HepG2 (cell line): ENCODE measurements around the gene SPRED3. TPM values are rescaled to one million over a fixed set of nuclear protein-coding genes. Genes with fewer than 3 reads are reported as not detected.

Experiments used
- ATAC-seq: fragments of 200-7000 bp; cut with Tn5 transposase; 3 replicates; pipeline ENCODE4 v1.9.1; 2020; ENCODE audit warnings: mild to moderate bottlenecking, moderate library complexity
- BruUV-seq: library from RNA; stranded (reverse); fragments of 400-500 nt; replicated peaks from 2 replicates; lab custom pipeline; 2021; lab: Mats Ljungman, UMichigan
- CTCF ChIA-PET: fragments of 300-600 bp; formaldehyde crosslinking; extraction: SDS; loops from one replicate; lab custom pipeline; 2021; ENCODE audit warnings: low total read pairs, inconsistent platforms, low intra/inter-chr PET ratio; lab: Yijun Ruan, JAX
- POLR2A ChIA-PET: fragments of 350-600 bp; sonication (Branson Sonifier 250); formaldehyde crosslinking; loops from one replicate; lab custom pipeline; 2020; ENCODE audit warnings: antibody characterized with exemption, inconsistent platforms; lab: Yijun Ruan, JAX
- DNase-seq: peaks from one replicate; pipeline ENCODE4 v3.0.0-alpha.2; 2015; ENCODE audit warnings: low spot score
- FAIRE-seq: peaks from 3 replicates; lab custom pipeline; 2011; peaks lifted over from hg19 to GRCh38; lab: Jason Lieb, UNC
- H2AFZ ChIP-seq: one replicate; pipeline ENCODE4 v1.6.1; 2011; ENCODE audit warnings: low read length, inconsistent platforms
- H3K27ac ChIP-seq: fragments of 300-600 bp; 3 replicates; pipeline ENCODE4 v1.8.0; 2011; ENCODE audit warnings: mixed run types, mild to moderate bottlenecking, mixed read lengths, low read length, inconsistent platforms; ENCODE audit not compliant: insufficient read depth; ENCODE audit errors: extremely low read length
- H3K27me3 ChIP-seq, 2 experiments: fragments of 200-600 bp in 1 of 2; 2 replicates in 1 of 2; 3 replicates in 1 of 2; pipeline versions ENCODE4 v1.6.0 to v1.8.0; 2011; ENCODE audit warnings: low read length in 2 of 2, mild to moderate bottlenecking in 2 of 2, moderate library complexity in 2 of 2, inconsistent platforms in 1 of 2; ENCODE audit not compliant: insufficient read depth in 2 of 2, control insufficient read depth in 1 of 2
- H3K36me3 ChIP-seq, 2 experiments: fragments of 200-600 bp in 1 of 2; replicated peaks in 1 of 2; 2 replicates in 1 of 2; 3 replicates in 1 of 2; pipeline versions ENCODE4 v1.5.1 to v1.8.0; 2011; ENCODE audit warnings: low read length in 2 of 2, inconsistent platforms in 1 of 2; ENCODE audit not compliant: insufficient read depth in 2 of 2, control insufficient read depth in 1 of 2
- H3K4me1 ChIP-seq: 2 replicates; pipeline ENCODE4 v1.5.1; 2012; ENCODE audit warnings: low read length, inconsistent platforms; ENCODE audit not compliant: insufficient read depth
- H3K4me2 ChIP-seq: 2 replicates; pipeline ENCODE4 v1.6.0; 2011; ENCODE audit warnings: low read depth, low read length, inconsistent platforms
- H3K4me3 ChIP-seq, 3 experiments: fragments of 200-600 bp in 1 of 3; sonication (generic), shearing (Covaris generic) in 1 of 3; replicated peaks in 1 of 3; 2 replicates each; pipeline ENCODE4 v1.5.1; 2011 to 2016; ENCODE audit warnings: low read length in 3 of 3, inconsistent platforms in 2 of 3, low read depth in 2 of 3, mild to moderate bottlenecking in 2 of 3, control low read depth in 1 of 3, mixed read lengths in 1 of 3; ENCODE audit not compliant: insufficient read depth in 1 of 3
- H3K79me2 ChIP-seq: one replicate; pipeline ENCODE4 v1.6.1; 2011; ENCODE audit warnings: low read length, inconsistent platforms; ENCODE audit not compliant: insufficient read depth
- H3K9ac ChIP-seq: 2 replicates; pipeline ENCODE4 v1.6.0; 2011; ENCODE audit warnings: mild to moderate bottlenecking, low read depth, low read length, inconsistent platforms; ENCODE audit not compliant: insufficient read depth
- H3K9me3 ChIP-seq: 2 replicates; pipeline ENCODE4 v1.5.1; 2012; ENCODE audit warnings: mild to moderate bottlenecking, low read length
- H4K20me1 ChIP-seq: 2 replicates; pipeline ENCODE4 v1.6.0; 2011; ENCODE audit warnings: inconsistent platforms, mild to moderate bottlenecking, low read length, moderate library complexity; ENCODE audit not compliant: insufficient read depth
- ATF3 ChIP-seq: sonication (generic); formaldehyde crosslinking; IDR thresholded peaks from 2 replicates; pipeline ENCODE4 v1.4.0; 2020; ENCODE audit warnings: missing genetic modification reagents
- DR1 ChIP-seq: sonication (generic); formaldehyde crosslinking; IDR thresholded peaks from 2 replicates; pipeline ENCODE4 v1.8.0; 2021; ENCODE audit warnings: mild to moderate bottlenecking, missing genetic modification reagents, inconsistent platforms
- HIC2 ChIP-seq: sonication (generic); formaldehyde crosslinking; IDR thresholded peaks from 2 replicates; pipeline ENCODE4 v1.9.0; 2022; ENCODE audit warnings: low read depth, missing genetic modification reagents
- NR3C1 ChIP-seq: sonication (generic); formaldehyde crosslinking; IDR thresholded peaks from 2 replicates; pipeline ENCODE4 v1.4.0; 2020; ENCODE audit warnings: missing genetic modification reagents
- SETDB1 ChIP-seq: sonication (generic); formaldehyde crosslinking; IDR thresholded peaks from 2 replicates; pipeline ENCODE4 v1.5.1; 2020; ENCODE audit warnings: missing genetic modification reagents, mild to moderate bottlenecking, borderline replicate concordance
- SRY ChIP-seq: sonication (generic); formaldehyde crosslinking; IDR thresholded peaks from 2 replicates; pipeline ENCODE4 v1.8.0; 2022; ENCODE audit warnings: mild to moderate bottlenecking, missing genetic modification reagents
- TBP ChIP-seq: sonication (generic); formaldehyde crosslinking; IDR thresholded peaks from 2 replicates; pipeline ENCODE4 v1.5.0; 2020; ENCODE audit warnings: missing genetic modification reagents
- ZBTB26 ChIP-seq: IDR thresholded peaks from 2 replicates; pipeline ENCODE4 v1.6.1; 2016; ENCODE audit warnings: missing compliant biosample characterization, missing genetic modification reagents, borderline replicate concordance
- ZBTB34 ChIP-seq: sonication (generic); formaldehyde crosslinking; IDR thresholded peaks from 2 replicates; pipeline ENCODE4 v1.8.0; 2022; ENCODE audit warnings: mild to moderate bottlenecking, missing genetic modification reagents
- ZC3H13 ChIP-seq: sonication (generic); formaldehyde crosslinking; IDR thresholded peaks from 2 replicates; pipeline ENCODE4 v1.8.1; 2023; ENCODE audit warnings: mild to moderate bottlenecking, missing genetic modification reagents, moderate library complexity
- ZFP36 ChIP-seq: fragments of 150-350 bp; IDR thresholded peaks from 2 replicates; pipeline ENCODE4 v1.6.1; 2018; ENCODE audit warnings: borderline replicate concordance, low read length, low read depth; ENCODE audit not compliant: partially characterized antibody
- ZMAT3 ChIP-seq: sonication (generic); formaldehyde crosslinking; conservative IDR thresholded peaks from 2 replicates; pipeline ENCODE4 v1.7.0; 2021; ENCODE audit warnings: missing genetic modification reagents
- ZNF33A ChIP-seq: sonication (generic); formaldehyde crosslinking; IDR thresholded peaks from 2 replicates; pipeline ENCODE4 v1.5.1; 2020; ENCODE audit warnings: missing genetic modification reagents, mild to moderate bottlenecking, moderate library complexity, borderline replicate concordance
- ZNF639 ChIP-seq: conservative IDR thresholded peaks from 2 replicates; pipeline ENCODE4 v1.6.1; 2018; ENCODE audit warnings: missing genetic modification reagents
- ZNF800 ChIP-seq: sonication (generic); formaldehyde crosslinking; IDR thresholded peaks from 2 replicates; pipeline ENCODE4 v1.4.0; 2020; ENCODE audit warnings: missing genetic modification reagents
- WGBS: methylation state at CpG from one replicate; pipeline ENCODE4 v1.1.6; 2017; ENCODE audit warnings: low lambda C conversion rate; 5-methylcytosine and 5-hydroxymethylcytosine counted together
- in situ Hi-C: cut with HindIII; loops from 2 replicates; pipeline ENCODE4 v1.10.0; 2017; ENCODE audit warnings: low pct_unique_long_range_greater_than_20kb; ENCODE audit not compliant: extremely low pct_ligation_motif_present
- intact Hi-C: fragments of 100-400 bp; cut with micrococcal nuclease; formaldehyde crosslinking; loops from one replicate; pipeline ENCODE4 v1.10.0; 2022; ENCODE audit not compliant: unreplicated experiment
- polyA plus RNA-seq, 8 experiments: library from polyadenylated mRNA; depleted of rRNA in 3 of 8; stranded (reverse) in 7 of 8; unstranded in 1 of 8; fragments of >200 nt; fragmentation: Illumina TruSeq in 4 of 8; extraction: Trizol in 4 of 8; gene quantifications; 2 replicates each; pipeline versions ENCODE4 v1.2.1 to v1.2.3, GENCODE V29; 2011 to 2016; ENCODE audit warnings: low read depth in 4 of 8, missing spikeins in 1 of 8, mixed read lengths in 1 of 8; ENCODE audit not compliant: insufficient read depth in 1 of 8
- total RNA-seq, 5 experiments: library from RNA; depleted of rRNA; stranded (reverse); fragments of >200 nt; fragmentation: Illumina TruSeq; extraction: Trizol; gene quantifications; 2 replicates each; pipeline ENCODE4 v1.2.3, GENCODE V29; 2016; ENCODE audit warnings: low read depth in 1 of 5

The SPRED3 gene
- total and polyA plus RNA-seq, 2 of the 13 experiments (the other 11 are each of a cell fraction or from before 2014, with no cell fraction given): 0.15 to 0.17 TPM

GRCh38 chr19:38399081-38399480 is 10.6 kb downstream of the SPRED3 start (continued):
- TF ChIP-seq HIC2 (CRISPR knock-in tag) (no peak), SRY (CRISPR knock-in tag) (no peak), ZBTB34 (no peak), ZBTB26 (CRISPR knock-in tag) (no peak), ZFP36 (no peak)

- ChIA-PET CTCF (no interaction called here), POLR2A (no interaction called here)
- 0% methylated on average over 1 of the region's 1 CpG for WGBS
- FAIRE-seq (no peak), DNase-seq (no peak), ATAC-seq (no peak)
- Histone ChIP-seq H3K27me3 (peaks cover 6 to 38% of the 10 kb centered on the region in 2 experiments; a peak in 4 of 5 replicates), H3K79me2 (no peaks in the 10 kb centered on the region), H3K9ac (no peak overlapping the region), H3K4me2 (no peak overlapping the region), H4K20me1 (no peaks in the 10 kb centered on the region), H3K9me3 (no peaks in the 10 kb centered on the region), H3K4me3 (no peak overlapping the region), H3K36me3 (no peaks in the 10 kb centered on the region), H3K4me1 (0 out of 2 replicates have a peak, but pooled peaks cover 4% of the 10 kb centered on the region), H3K27ac (no peak overlapping the region), H2AFZ (no peak overlapping the region)
- in situ Hi-C loops (no loop called here), intact Hi-C loops (no loop called here)
- BruUV-seq: no TSS peak
- no peak for TF ChIP-seq ZNF639 (CRISPR knock-in tag)
- no peak for TF ChIP-seq ATF3
- TF ChIP-seq ZMAT3: no peak
- no peak for TF ChIP-seq ZNF800 (CRISPR knock-in tag)
- TF ChIP-seq ZC3H13 (CRISPR knock-in tag): no peak
- no peak for TF ChIP-seq NR3C1 (CRISPR knock-in tag)
- TF ChIP-seq DR1: no peak
- TF ChIP-seq TBP (CRISPR knock-in tag): no peak
- TF ChIP-seq ZNF33A: no peak
- TF ChIP-seq SETDB1 (CRISPR knock-in tag): no peak
Observed at GRCh38 chr19:38399537-38399936, 11.0 kb downstream of the SPRED3 start.
